MG63 (cell line): ENCODE measurements around the gene DEFB112. TPM values are rescaled to one million over a fixed set of nuclear protein-coding genes. Genes with fewer than 3 reads are reported as not detected.

Experiments
- DNase-seq: peaks from one replicate; pipeline ENCODE4 v3.0.0-alpha.2; 2020
- H3K27me3 ChIP-seq: fragments of 250-450 bp; sonication (Bioruptor Pico); 2 replicates; pipeline ENCODE4 v1.5.1; 2020; ENCODE audit warnings: mild to moderate bottlenecking, moderate library complexity
- H3K36me3 ChIP-seq: fragments of 250-450 bp; sonication (Bioruptor Pico); 2 replicates; pipeline ENCODE4 v1.5.1; 2020; ENCODE audit warnings: mild to moderate bottlenecking, moderate library complexity
- H3K4me3 ChIP-seq: fragments of 250-450 bp; sonication (Bioruptor Pico); 2 replicates; pipeline ENCODE4 v1.5.1; 2020; ENCODE audit warnings: mild to moderate bottlenecking, moderate library complexity
- H3K9me3 ChIP-seq: fragments of 250-450 bp; sonication (Bioruptor Pico); 2 replicates; pipeline ENCODE4 v1.5.1; 2020; ENCODE audit warnings: mild to moderate bottlenecking, moderate library complexity
- total RNA-seq: library from RNA; depleted of rRNA; stranded (reverse); fragments of >200 nt; shearing (Covaris generic); gene quantifications from 2 replicates; pipeline ENCODE4 v1.2.3, GENCODE V29; 2014; ENCODE audit warnings: low replicate concordance; rRNA removed

The DEFB112 gene
- total RNA-seq, 1 experiment from 2014 or later, result not detected

GRCh38 chr6:50030777-50031562 lies 18.8 kb downstream of the DEFB112 start:
- Histone ChIP-seq H3K9me3 (no peaks in the 10 kb centered on the region; the same call in 1 of the 2 replicates), H3K27me3 (no peaks in the 10 kb centered on the region), H3K36me3 (no peaks in the 10 kb centered on the region), H3K4me3 (no peak overlapping the region)
- DNase-seq, result peak; percentile 74

GRCh38 chr6:50030350-50030749 lies 19.4 kb downstream of the DEFB112 start:
- no peaks in the 10 kb centered on the region; the same call in 1 of the 2 replicates for H3K9me3 ChIP-seq
- no peaks in the 10 kb centered on the region for H3K36me3 ChIP-seq
- DNase-seq, result no peak
- H3K4me3 ChIP-seq, result no peak overlapping the region
- H3K27me3 ChIP-seq, result no peaks in the 10 kb centered on the region

GRCh38 chr6:50025258-50025657 lies 24.5 kb downstream of the DEFB112 start:
- DNase-seq, result peak; percentile 8
- H3K4me3 ChIP-seq, result no peak overlapping the region
- H3K36me3 ChIP-seq, result no peaks in the 10 kb centered on the region
- no peaks in the 10 kb centered on the region for H3K27me3 ChIP-seq
- H3K9me3 ChIP-seq, result no peaks in the 10 kb centered on the region

GRCh38 chr6:50021894-50022293 lies 27.8 kb downstream of the DEFB112 start, which contains the start of gene DEFB110:
DEFB110 (minus strand) TSS chr6:50021994; CDS start chr6:50021935, 59 bp downstream.
- Histone ChIP-seq H3K27me3 (no peaks in the 10 kb centered on the region), H3K9me3 (no peaks in the 10 kb centered on the region), H3K4me3 (no peak within 1 kb of the TSS), H3K36me3 (no peaks in the 10 kb centered on the region)
- no peak for DNase-seq

GRCh38 chr6:50007819-50008218 lies 41.9 kb downstream of the DEFB112 start:
- H3K27me3 ChIP-seq, result no peaks in the 10 kb centered on the region
- H3K4me3 ChIP-seq, result no peak overlapping the region
- DNase-seq, result no peak
- H3K9me3 ChIP-seq, result no peaks in the 10 kb centered on the region
- no peaks in the 10 kb centered on the region for H3K36me3 ChIP-seq

GRCh38 chr6:50003139-50003538 lies 46.6 kb downstream of the DEFB112 start:
- Histone ChIP-seq H3K9me3 (no peaks in the 10 kb centered on the region), H3K36me3 (no peaks in the 10 kb centered on the region), H3K4me3 (no peak overlapping the region), H3K27me3 (no peaks in the 10 kb centered on the region)
- no peak for DNase-seq

GRCh38 chr6:49995278-49995677 lies 54.5 kb downstream of the DEFB112 start:
- no peaks in the 10 kb centered on the region for H3K9me3 ChIP-seq
- DNase-seq, result no peak
- no peak overlapping the region for H3K4me3 ChIP-seq
- H3K36me3 ChIP-seq, result no peaks in the 10 kb centered on the region
- H3K27me3 ChIP-seq, result no peaks in the 10 kb centered on the region

Other genes with a start within 250 kb of the DEFB112 start
- not detected in 2 replicates for gene CRISP1, start 183.4 kb downstream of the DEFB112 start, total RNA-seq
- gene DEFB114, start 85.8 kb downstream of the DEFB112 start, total RNA-seq, result not detected in 2 replicates
- gene DEFB113, start 80.3 kb downstream of the DEFB112 start, total RNA-seq, result not detected in 2 replicates
- not detected in 2 replicates for gene DEFB110, start 27.9 kb downstream of the DEFB112 start, total RNA-seq